ENCODE results near the gene PCDHGA7. TPM values are rescaled to one million over a fixed set of nuclear protein-coding genes. Genes with fewer than 3 reads are reported as not detected.

The PCDHGA7 gene
- total RNA-seq, 1 donor from 2014 or later = 0.80 TPM

DNA sequence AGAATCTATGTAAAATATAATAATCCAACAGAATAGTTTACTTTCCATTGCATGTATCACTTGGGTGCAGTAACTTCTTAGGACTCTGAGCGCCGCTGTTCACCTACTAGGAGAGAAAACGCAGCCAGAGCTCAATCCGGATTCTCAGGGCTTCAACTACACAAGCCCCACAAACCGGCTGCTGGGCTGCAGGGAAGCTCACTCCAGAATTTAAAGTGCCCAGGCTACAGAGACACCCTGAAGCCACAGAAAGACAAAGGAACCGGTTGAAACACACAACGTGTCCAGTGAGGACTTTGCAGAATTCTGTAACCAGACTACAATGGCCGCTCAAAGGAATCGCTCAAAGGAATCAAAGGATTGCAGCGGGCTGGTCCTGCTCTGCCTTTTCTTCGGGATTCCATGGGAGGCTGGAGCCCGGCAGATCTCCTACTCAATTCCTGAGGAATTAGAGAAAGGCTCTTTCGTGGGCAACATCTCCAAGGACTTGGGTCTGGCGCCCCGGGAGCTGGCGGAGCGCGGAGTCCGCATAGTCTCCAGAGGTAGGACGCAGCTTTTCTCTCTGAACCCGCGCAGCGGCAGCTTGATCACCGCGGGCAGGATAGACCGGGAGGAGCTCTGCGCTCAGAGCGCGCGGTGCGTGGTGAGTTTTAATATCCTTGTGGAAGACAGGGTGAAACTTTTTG is 30.5 kb downstream of the PCDHGA7 start, which contains the start of gene PCDHGA10:
TSS of gene PCDHGA10 (plus strand) at position 134 of the 686 bp plus-strand sequence. CDS start at position 323, 189 bp downstream.

DNA sequence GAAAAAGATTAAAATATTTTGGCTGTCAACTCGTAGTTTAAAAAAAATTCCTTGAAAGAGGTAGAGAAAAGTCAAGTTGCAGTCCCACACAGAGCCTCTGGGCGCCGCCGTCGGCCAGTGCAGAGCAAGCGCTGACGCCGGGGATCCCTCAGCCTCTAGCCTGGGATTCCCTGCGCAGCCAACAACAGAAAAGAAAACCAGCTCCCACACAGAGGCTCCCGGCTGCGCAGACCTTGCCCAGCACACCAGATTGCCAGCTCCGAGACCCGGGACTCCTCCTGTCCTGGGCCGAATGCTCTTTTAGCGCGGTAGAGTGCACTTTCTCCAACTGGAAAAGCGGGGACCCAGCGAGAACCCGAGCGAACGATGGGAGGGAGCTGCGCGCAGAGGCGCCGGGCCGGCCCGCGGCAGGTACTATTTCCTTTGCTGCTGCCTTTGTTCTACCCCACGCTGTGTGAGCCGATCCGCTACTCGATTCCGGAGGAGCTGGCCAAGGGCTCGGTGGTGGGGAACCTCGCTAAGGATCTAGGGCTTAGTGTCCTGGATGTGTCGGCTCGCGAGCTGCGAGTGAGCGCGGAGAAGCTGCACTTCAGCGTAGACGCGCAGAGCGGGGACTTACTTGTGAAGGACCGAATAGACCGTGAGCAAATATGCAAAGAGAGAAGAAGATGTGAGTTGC is 35.1 kb downstream of the PCDHGA7 start, which contains the start of gene PCDHGB7:
TSS of gene PCDHGB7 (plus strand) at position 184 of the 679 bp plus-strand sequence. CDS start at position 367, 183 bp downstream.

DNA sequence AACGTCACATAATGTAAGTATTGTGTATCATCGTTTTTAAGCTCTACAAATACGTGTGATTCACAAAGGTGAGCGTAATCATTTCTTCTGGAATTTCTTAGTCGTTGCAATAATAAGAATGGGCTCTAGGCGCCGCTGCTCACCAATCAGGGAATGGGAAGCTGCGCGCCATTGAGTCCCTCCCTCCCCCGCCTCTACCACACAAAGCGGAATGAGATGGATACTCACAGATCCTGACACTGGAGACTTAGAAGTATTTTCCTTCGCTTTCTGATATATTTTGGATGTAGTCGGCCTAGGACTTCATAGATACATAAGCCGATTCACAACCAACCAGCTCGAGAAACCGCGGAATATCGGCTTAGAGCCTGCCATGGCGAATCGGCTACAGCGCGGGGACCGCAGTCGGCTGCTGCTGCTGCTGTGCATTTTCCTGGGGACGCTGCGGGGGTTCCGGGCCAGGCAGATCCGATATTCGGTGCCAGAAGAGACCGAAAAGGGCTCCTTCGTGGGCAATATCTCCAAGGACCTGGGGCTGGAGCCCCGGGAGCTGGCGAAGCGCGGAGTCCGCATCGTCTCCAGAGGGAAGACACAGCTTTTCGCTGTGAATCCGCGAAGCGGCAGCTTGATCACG is 38.4 kb downstream of the PCDHGA7 start, which contains the start of gene PCDHGA11:
TSS of gene PCDHGA11 (plus strand) at position 197 of the 634 bp plus-strand sequence. CDS start at position 374, 177 bp downstream.

DNA sequence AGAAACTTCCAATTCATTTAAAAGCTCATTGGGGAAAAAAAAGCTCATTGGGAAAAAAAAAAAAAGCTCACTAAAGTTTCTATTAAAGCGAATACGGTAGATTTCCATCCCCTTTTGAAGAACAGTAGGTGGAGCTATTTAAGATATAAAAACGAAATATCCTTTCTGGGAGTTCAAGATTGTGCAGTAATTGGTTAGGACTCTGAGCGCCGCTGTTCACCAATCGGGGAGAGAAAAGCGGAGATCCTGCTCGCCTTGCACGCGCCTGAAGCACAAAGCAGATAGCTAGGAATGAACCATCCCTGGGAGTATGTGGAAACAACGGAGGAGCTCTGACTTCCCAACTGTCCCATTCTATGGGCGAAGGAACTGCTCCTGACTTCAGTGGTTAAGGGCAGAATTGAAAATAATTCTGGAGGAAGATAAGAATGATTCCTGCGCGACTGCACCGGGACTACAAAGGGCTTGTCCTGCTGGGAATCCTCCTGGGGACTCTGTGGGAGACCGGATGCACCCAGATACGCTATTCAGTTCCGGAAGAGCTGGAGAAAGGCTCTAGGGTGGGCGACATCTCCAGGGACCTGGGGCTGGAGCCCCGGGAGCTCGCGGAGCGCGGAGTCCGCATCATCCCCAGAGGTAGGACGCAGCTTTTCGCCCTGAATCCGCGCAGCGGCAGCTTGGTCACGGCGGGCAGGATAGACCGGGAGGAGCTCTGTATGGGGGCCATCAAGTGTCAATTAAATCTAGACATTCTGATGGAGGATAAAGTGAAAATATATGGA is 48.0 kb downstream of the PCDHGA7 start, which contains the start of gene PCDHGA12:
TSS of gene PCDHGA12 (plus strand) at position 176 of the 782 bp plus-strand sequence. CDS start at position 429, 253 bp downstream.

Other genes with a start within 250 kb of the PCDHGA7 start
- gene PCDHB5, start 247.5 kb upstream of the PCDHGA7 start, total RNA-seq = 0.15 and 0.47 TPM in 2 replicates
- gene PCDHB6, start 232.7 kb upstream of the PCDHGA7 start, total RNA-seq = not detected in 2 replicates
- gene PCDHB7, start 210.1 kb upstream of the PCDHGA7 start, total RNA-seq = 0.05 and 0.07 TPM in 2 replicates
- 0.25 TPM in 1 of 2 replicates, not detected in the other for gene PCDHB8, start 205.0 kb upstream of the PCDHGA7 start, total RNA-seq
- gene PCDHB16, start 200.4 kb upstream of the PCDHGA7 start, total RNA-seq = under 0.01 and 0.25 TPM in 2 replicates
- 0.15 and 0.27 TPM in 2 replicates for gene PCDHB9, start 195.6 kb upstream of the PCDHGA7 start, total RNA-seq
- gene PCDHB10, start 190.4 kb upstream of the PCDHGA7 start, total RNA-seq = 0.53 and 0.59 TPM in 2 replicates
- gene PCDHB11, start 183.1 kb upstream of the PCDHGA7 start, total RNA-seq = not detected in 2 replicates
- gene PCDHB12, start 174.0 kb upstream of the PCDHGA7 start, total RNA-seq = 0.05 and 0.13 TPM in 2 replicates
- 0.30 and 0.33 TPM in 2 replicates for gene PCDHB13, start 168.8 kb upstream of the PCDHGA7 start, total RNA-seq
- 0.20 and 0.30 TPM in 2 replicates for gene PCDHB14, start 159.4 kb upstream of the PCDHGA7 start, total RNA-seq
- gene PCDHB15, start 137.3 kb upstream of the PCDHGA7 start, total RNA-seq = 0.15 and 0.40 TPM in 2 replicates
- 0.15 TPM in 1 of 2 replicates, not detected in the other for gene SLC25A2, start 78.7 kb upstream of the PCDHGA7 start, total RNA-seq
- gene TAF7, start 62.0 kb upstream of the PCDHGA7 start, total RNA-seq = 44.8 and 50.7 TPM in 2 replicates
- gene PCDHGA1, start 52.2 kb upstream of the PCDHGA7 start, total RNA-seq = 0.20 and 0.59 TPM in 2 replicates
- gene PCDHGA2, start 44.0 kb upstream of the PCDHGA7 start, total RNA-seq = 0.73 and 0.79 TPM in 2 replicates
- 0.13 and 0.49 TPM in 2 replicates for gene PCDHGA3, start 38.9 kb upstream of the PCDHGA7 start, total RNA-seq
- gene PCDHGB1, start 32.6 kb upstream of the PCDHGA7 start, total RNA-seq = 0.44 and 0.60 TPM in 2 replicates
- gene PCDHGA4, start 27.7 kb upstream of the PCDHGA7 start, total RNA-seq = 2.8 and 3.9 TPM in 2 replicates
- gene PCDHGB2, start 22.7 kb upstream of the PCDHGA7 start, total RNA-seq = 2.9 and 3.3 TPM in 2 replicates
- 0.53 and 0.79 TPM in 2 replicates for gene PCDHGA5, start 18.6 kb upstream of the PCDHGA7 start, total RNA-seq
- gene PCDHGB3, start 12.5 kb upstream of the PCDHGA7 start, total RNA-seq = 0.67 and 1.4 TPM in 2 replicates
- gene PCDHGA6, start 8.9 kb upstream of the PCDHGA7 start, total RNA-seq = 0.73 and 1.2 TPM in 2 replicates
- 3.3 and 4.2 TPM in 2 replicates for gene PCDHGB4, start 5.0 kb downstream of the PCDHGA7 start, total RNA-seq
- gene PCDHGA8, start 9.9 kb downstream of the PCDHGA7 start, total RNA-seq = 0.15 and 0.33 TPM in 2 replicates
- gene PCDHGB5, start 15.2 kb downstream of the PCDHGA7 start, total RNA-seq = 7.9 and 8.3 TPM in 2 replicates
- 1.2 and 1.8 TPM in 2 replicates for gene PCDHGA9, start 20.0 kb downstream of the PCDHGA7 start, total RNA-seq
- 0.73 and 1.2 TPM in 2 replicates for gene PCDHGB6, start 25.3 kb downstream of the PCDHGA7 start, total RNA-seq
- gene PCDHGA10, start 30.2 kb downstream of the PCDHGA7 start, total RNA-seq = 1.7 and 2.6 TPM in 2 replicates
- 3.1 and 5.3 TPM in 2 replicates for gene PCDHGB7, start 34.9 kb downstream of the PCDHGA7 start, total RNA-seq
- gene PCDHGA11, start 38.3 kb downstream of the PCDHGA7 start, total RNA-seq = 4.4 and 4.6 TPM in 2 replicates
- 4.7 and 5.9 TPM in 2 replicates for gene PCDHGA12, start 47.8 kb downstream of the PCDHGA7 start, total RNA-seq
- gene PCDHGC3, start 93.2 kb downstream of the PCDHGA7 start, total RNA-seq = 18.0 and 18.2 TPM in 2 replicates
- 0.20 and 0.44 TPM in 2 replicates for gene PCDHGC4, start 102.3 kb downstream of the PCDHGA7 start, total RNA-seq
- gene PCDHGC5, start 106.3 kb downstream of the PCDHGA7 start, total RNA-seq = 0.15 and 0.20 TPM in 2 replicates
- gene DIAPH1, start 236.3 kb downstream of the PCDHGA7 start, total RNA-seq = 79.6 and 79.9 TPM in 2 replicates